Endothelial cell of umbilical vein (primary cell): Measurements from ENCODE around the gene TRIM40. TPM values are rescaled to one million over a fixed set of nuclear protein-coding genes. Genes with fewer than 3 reads are reported as not detected.

Experiments
- BruUV-seq: library from RNA; stranded (reverse); fragments of 400-500 nt; replicated peaks from 2 replicates; lab custom pipeline; 2021; lab: Mats Ljungman, UMichigan
- CTCF ChIA-PET: fragments of 300-600, 350-600 bp; sonication (Branson Sonifier 250); formaldehyde crosslinking; loops from one replicate; lab custom pipeline; 2021; ENCODE audit warnings: antibody characterized with exemption, inconsistent platforms; lab: Charles Lee
- POLR2A ChIA-PET: fragments of 300-600, 350-600 bp; sonication (Branson Sonifier 250); formaldehyde crosslinking; loops from one replicate; lab custom pipeline; 2021; ENCODE audit warnings: antibody characterized with exemption, inconsistent platforms; lab: Charles Lee
- DNase-seq: peaks from one replicate; pipeline ENCODE4 v3.0.0-alpha.2; 2011; ENCODE audit warnings: low read depth, low spot score
- FAIRE-seq: peaks from 2 replicates; lab custom pipeline; 2011; peaks lifted over from hg19 to GRCh38; lab: Jason Lieb, UNC
- H2AFZ ChIP-seq: 2 replicates; pipeline ENCODE4 v1.6.0; 2012; ENCODE audit warnings: low read depth, low read length, control low read depth, inconsistent platforms
- H3K27ac ChIP-seq: 2 replicates; pipeline ENCODE4 v1.5.1; 2011; ENCODE audit warnings: low read depth, mild to moderate bottlenecking, control low read depth, low read length, moderate library complexity; ENCODE audit not compliant: insufficient read depth
- H3K27me3 ChIP-seq, 2 experiments: 2 replicates each; pipeline versions ENCODE4 v1.6.0 to v1.6.1; 2011; ENCODE audit warnings: low read length in 2 of 2, mixed read lengths in 1 of 2; ENCODE audit not compliant: control insufficient read depth in 2 of 2, insufficient read depth in 2 of 2
- H3K36me3 ChIP-seq, 2 experiments: 2 replicates in 1 of 2; 3 replicates in 1 of 2; pipeline ENCODE4 v1.5.1; 2011; ENCODE audit warnings: low read length in 2 of 2, mild to moderate bottlenecking in 1 of 2, moderate library complexity in 1 of 2; ENCODE audit not compliant: control insufficient read depth in 2 of 2, insufficient read depth in 2 of 2; ENCODE audit errors: extremely low read depth in 1 of 2
- H3K4me1 ChIP-seq: 3 replicates; pipeline ENCODE4 v1.5.1; 2011; ENCODE audit warnings: mild to moderate bottlenecking, low read length; ENCODE audit not compliant: control insufficient read depth, insufficient read depth; ENCODE audit errors: extremely low read depth
- H3K4me2 ChIP-seq: 2 replicates; pipeline ENCODE4 v1.6.1; 2011; ENCODE audit warnings: low read length, control low read depth, mixed read lengths; ENCODE audit not compliant: insufficient read depth
- H3K4me3 ChIP-seq, 3 experiments: fragments of 200-600 bp in 1 of 3; sonication (generic), shearing (Covaris generic) in 1 of 3; replicated peaks in 1 of 3; 2 replicates each; pipeline ENCODE4 v1.5.1; 2011 to 2016; ENCODE audit warnings: control low read depth in 3 of 3, low read length in 3 of 3, mild to moderate bottlenecking in 2 of 3, inconsistent platforms in 1 of 3, low read depth in 1 of 3, moderate library complexity in 1 of 3; ENCODE audit not compliant: insufficient read depth in 1 of 3
- H3K79me2 ChIP-seq: 2 replicates; pipeline ENCODE4 v1.6.0; 2012; ENCODE audit warnings: low read length, inconsistent platforms; ENCODE audit not compliant: control insufficient read depth, insufficient read depth
- H3K9ac ChIP-seq: replicated peaks from 2 replicates; pipeline ENCODE3; 2011; ENCODE audit warnings: low read length, control low read depth; ENCODE audit not compliant: insufficient read depth; ENCODE audit errors: extremely low read depth
- H3K9me1 ChIP-seq: replicated peaks from 3 replicates; pipeline ENCODE4 v1.6.0; 2011; ENCODE audit warnings: mild to moderate bottlenecking, low read length; ENCODE audit not compliant: control insufficient read depth, insufficient read depth; ENCODE audit errors: extremely low read depth
- H3K9me3 ChIP-seq: replicated peaks from 2 replicates; pipeline ENCODE4 v1.5.1; 2012; ENCODE audit warnings: low read length, inconsistent platforms; ENCODE audit not compliant: control insufficient read depth, insufficient read depth
- H4K20me1 ChIP-seq: replicated peaks from 2 replicates; pipeline ENCODE3; 2011; ENCODE audit warnings: mild to moderate bottlenecking, low read length; ENCODE audit not compliant: control insufficient read depth, insufficient read depth; ENCODE audit errors: extremely low read depth
- CTCF ChIP-seq, 2 donors: IDR thresholded peaks; 1 replicate in 1 of 2; 2 replicates in 1 of 2; pipeline ENCODE4 v1.5.1; 2011; ENCODE audit warnings: low read length in 2 of 2, mild to moderate bottlenecking in 2 of 2, moderate library complexity in 2 of 2, control low read depth in 1 of 2, inconsistent platforms in 1 of 2, low read depth in 1 of 2; ENCODE audit not compliant: insufficient read depth in 1 of 2; ENCODE audit errors: extremely low read depth in 1 of 2
- EZH2 ChIP-seq: IDR thresholded peaks from 2 replicates; pipeline ENCODE4 v1.6.1; 2012; ENCODE audit warnings: borderline replicate concordance, low read depth, mild to moderate bottlenecking, moderate library complexity, low read length, inconsistent platforms; ENCODE audit not compliant: severe bottlenecking
- FOS ChIP-seq: IDR thresholded peaks from 2 replicates; pipeline ENCODE4 v1.6.1; 2011; ENCODE audit warnings: mild to moderate bottlenecking, low read length, moderate library complexity, borderline replicate concordance; ENCODE audit not compliant: insufficient read depth
- GATA2 ChIP-seq: IDR thresholded peaks from 2 replicates; pipeline ENCODE4 v1.7.0; 2011; ENCODE audit warnings: low read depth, mild to moderate bottlenecking, moderate library complexity, mixed read lengths, low read length; ENCODE audit not compliant: insufficient read length, insufficient read depth
- JUN ChIP-seq: IDR thresholded peaks from 2 replicates; pipeline ENCODE4 v1.6.1; 2011; ENCODE audit warnings: borderline replicate concordance, low read depth; ENCODE audit not compliant: insufficient read length, insufficient read depth
- MAX ChIP-seq: IDR thresholded peaks from 2 replicates; pipeline ENCODE4 v1.6.1; 2011; ENCODE audit not compliant: insufficient read depth, insufficient read length
- MYC ChIP-seq: IDR thresholded peaks from one replicate; pipeline ENCODE4 v1.6.1; 2011; ENCODE audit warnings: mild to moderate bottlenecking, low read depth, low read length
- POLR2A ChIP-seq: IDR thresholded peaks from 2 replicates; pipeline ENCODE4 v1.6.1; 2012; ENCODE audit warnings: low read depth, mild to moderate bottlenecking, control low read depth, low read length
- POLR2AphosphoS5 ChIP-seq: IDR thresholded peaks from 2 replicates; pipeline ENCODE4 v1.6.1; 2012; ENCODE audit warnings: low read depth, mild to moderate bottlenecking, control low read depth, low read length, moderate library complexity; ENCODE audit not compliant: insufficient read depth
- dilution Hi-C: fragments of 300-500 bp; cut with MboI; formaldehyde crosslinking; loops from one replicate; pipeline ENCODE4 v1.15.0; 2019; ENCODE audit warnings: low sequenced_read_pairs; ENCODE audit not compliant: extremely low pct_ligation_motif_present
- intact Hi-C: fragments of 100-400 bp; cut with micrococcal nuclease; formaldehyde crosslinking; loops from one replicate; pipeline ENCODE4 v1.10.0; 2022
- polyA plus RNA-seq, 4 experiments: library from polyadenylated mRNA; depleted of rRNA in 3 of 4; stranded (reverse) in 3 of 4; unstranded in 1 of 4; fragments of >200 nt; gene quantifications; 2 replicates each; pipeline versions ENCODE4 v1.2.1 to v1.2.3, GENCODE V29; 2011 to 2012; ENCODE audit warnings: missing spikeins in 1 of 4
- total RNA-seq: library from RNA; stranded (reverse); gene quantifications from 2 replicates; pipeline ENCODE4 v1.2.3, GENCODE V29; 2021

The TRIM40 gene
- total and polyA plus RNA-seq, 2 donors (not counting 3 experiments of a cell fraction or from before 2014, with no cell fraction given), result not detected

GRCh38 chr6:30180145-30180544 is 44.2 kb downstream of the TRIM40 start:
- H3K36me3 ChIP-seq, result peaks cover 0 to 3% of the 10 kb centered on the region in 2 experiments
- no peak overlapping the region for H3K4me2 ChIP-seq
- H3K4me1 ChIP-seq, result no peaks in the 10 kb centered on the region
- H3K27ac ChIP-seq, result no peak overlapping the region
- H3K4me3 ChIP-seq, result no peak overlapping the region
- peaks cover 8 to 24% of the 10 kb centered on the region in 2 experiments for H3K27me3 ChIP-seq
- no peaks in the 10 kb centered on the region for H3K79me2 ChIP-seq
- no peaks in the 10 kb centered on the region for H4K20me1 ChIP-seq
- no peak for DNase-seq
- H3K9me1 ChIP-seq, result no peaks in the 10 kb centered on the region
- H2AFZ ChIP-seq, result no peak overlapping the region
- POLR2A ChIA-PET, result no interaction called here
- H3K9me3 ChIP-seq, result no peaks in the 10 kb centered on the region
- no peak overlapping the region for H3K9ac ChIP-seq
- CTCF ChIA-PET, result no interaction called here
- BruUV-seq, result no TSS peak
- no peak for FAIRE-seq
- TF ChIP-seq GATA2, result no peak
- intact Hi-C loops (no loop called here), dilution Hi-C loops (no loop called here)

GRCh38 chr6:30184417-30185031 is 48.6 kb downstream of the TRIM40 start:
- H3K79me2 ChIP-seq, result no peaks in the 10 kb centered on the region
- POLR2A ChIA-PET, result no interaction called here
- H4K20me1 ChIP-seq, result no peaks in the 10 kb centered on the region
- H3K27ac ChIP-seq, result no peak overlapping the region
- H3K36me3 ChIP-seq, result peaks cover 11 to 16% of the 10 kb centered on the region in 2 experiments
- CTCF ChIA-PET, result no interaction called here
- no peak for DNase-seq
- H2AFZ ChIP-seq, result no peak overlapping the region
- H3K4me2 ChIP-seq, result no peak overlapping the region
- no peaks in the 10 kb centered on the region for H3K4me1 ChIP-seq
- no peak for FAIRE-seq
- H3K9ac ChIP-seq, result no peak overlapping the region
- no peaks in the 10 kb centered on the region for H3K9me1 ChIP-seq
- H3K27me3 ChIP-seq, result peaks cover 0 to 2% of the 10 kb centered on the region in 2 experiments
- BruUV-seq, result TSS peak; percentile 58
- H3K9me3 ChIP-seq, result no peaks in the 10 kb centered on the region
- no peak for TF ChIP-seq MYC
- TF ChIP-seq EZH2, result no peak
- TF ChIP-seq CTCF (IDR thresholded peaks at IDR 0.05; ENCODE audit: extremely low read depth in 1 of 2, insufficient read depth in 1 of 2, low read depth in 1 of 2, low read length in 2 of 2), result no peak
- TF ChIP-seq FOS, result no peak
- TF ChIP-seq GATA2, result no peak
- TF ChIP-seq JUN, result no peak
- TF ChIP-seq POLR2A, result no peak
- no peak for TF ChIP-seq POLR2AphosphoS5
- TF ChIP-seq MAX, result no peak
- no peak overlapping the region for H3K4me3 ChIP-seq
- dilution Hi-C loops (no loop called here), intact Hi-C loops (no loop called here)
